ENCODE data around the gene FLACC1.
"Not testable (repeated sequence)": the region's sequence is repeated elsewhere in the genome, so short reads cannot be mapped to it uniquely, and the experiment has no call there.

Gene FLACC1

GRCh38 chr2:201242571-201243277 is 114.4 kb downstream of the FLACC1 start:
- Histone ChIP-seq H3K27ac (ENCODE audit: low read depth in 2 of 2, low read length in 2 of 2) (no peak overlapping the region), H3K4me3 (ENCODE audit: low read length in 2 of 2) (no peak overlapping the region), H3K9me3 (ENCODE audit: control insufficient read depth in 2 of 2, low read length in 2 of 2) (no peaks in the 10 kb centered on the region), H3K4me1 (ENCODE audit: control insufficient read depth in 2 of 2, insufficient read depth in 2 of 2, low read length in 2 of 2) (no peaks in the 10 kb centered on the region), H3K27me3 (ENCODE audit: control insufficient read depth in 2 of 2, insufficient read depth in 2 of 2, low read length in 2 of 2) (no peaks in the 10 kb centered on the region), H3K36me3 (ENCODE audit: control insufficient read depth in 2 of 2, insufficient read depth in 2 of 2, low read length in 2 of 2) (peaks cover 0 to 3% of the 10 kb centered on the region in 2 donors), H3K9ac (ENCODE audit: low read depth in 1 of 2, low read length in 2 of 2) (no peak overlapping the region)

GRCh38 chr2:201239167-201239935 is 117.8 kb downstream of the FLACC1 start:
- peak overlapping the region; percentile 1 to 19 for H3K27ac ChIP-seq (ENCODE audit: low read depth in 2 of 2, low read length in 2 of 2)
- peaks cover 11 to 12% of the 10 kb centered on the region in 2 donors for H3K4me1 ChIP-seq (ENCODE audit: control insufficient read depth in 2 of 2, insufficient read depth in 2 of 2, low read length in 2 of 2)
- H3K9ac ChIP-seq (ENCODE audit: low read depth in 1 of 2, low read length in 2 of 2), result peak overlapping the region in 1 of 2 donors; percentile 38
- H3K27me3 ChIP-seq (ENCODE audit: control insufficient read depth in 2 of 2, insufficient read depth in 2 of 2, low read length in 2 of 2); H3K9me3 ChIP-seq (ENCODE audit: control insufficient read depth in 2 of 2, low read length in 2 of 2); H3K36me3 ChIP-seq (ENCODE audit: control insufficient read depth in 2 of 2, insufficient read depth in 2 of 2, low read length in 2 of 2): not testable (repeated sequence)
- peak overlapping the region in 1 of 2 donors; percentile 23 for H3K4me3 ChIP-seq (ENCODE audit: low read length in 2 of 2)
